Colonic mucosa (tissue), 4 donors: Measurements from ENCODE around the gene ALDH3A2. TPM values are rescaled to one million over a fixed set of nuclear protein-coding genes. Genes with fewer than 3 reads are reported as not detected.

ENCODE experiments used
- DNase-seq: peaks from one replicate; pipeline ENCODE4 v3.0.0-alpha.2; 2020
- H3K27ac ChIP-seq: fragments of 200-600 bp; one replicate; pipeline ENCODE4 v1.8.0; 2021
- H3K27me3 ChIP-seq: fragments of 200-600 bp; one replicate; pipeline ENCODE4 v1.8.0; 2021
- H3K36me3 ChIP-seq: fragments of 200-600 bp; one replicate; pipeline ENCODE4 v1.8.0; 2021
- H3K4me1 ChIP-seq: fragments of 200-600 bp; one replicate; pipeline ENCODE4 v1.8.0; 2021; ENCODE audit warnings: mild to moderate bottlenecking
- H3K4me3 ChIP-seq: fragments of 200-600 bp; one replicate; pipeline ENCODE4 v1.8.0; 2021
- H3K9ac ChIP-seq, 2 donors: one replicate each; pipeline ENCODE4 v1.7.0; 2013; ENCODE audit warnings: control low read depth in 2 of 2, low read depth in 2 of 2, low read length in 2 of 2
- H3K9me3 ChIP-seq: fragments of 200-600 bp; one replicate; pipeline ENCODE4 v1.8.0; 2021
- intact Hi-C: fragments of 100-400 bp; cut with DNase I; formaldehyde crosslinking; loops from one replicate; pipeline ENCODE4 v1.14.1; 2022
- total RNA-seq, 2 donors: library from RNA; stranded (reverse); fragmentation: NEBNext Ultra II Directional in 1 of 2; extraction: Animal tissue kit (Norgen Biotek cat#: 25700) in 1 of 2; gene quantifications; one replicate each; pipeline ENCODE4 v1.2.1, GENCODE V29; 2021
- TF ChIP-seq, protein P1 (sequence below): fragments of 200-600 bp; IDR thresholded peaks from one replicate; pipeline ENCODE4 v1.8.0; 2022; ENCODE audit warnings: antibody characterized with exemption, mild to moderate bottlenecking
- donor health status: healthy.
- donor health status: DM: no; HTN: no; CAD: no.
- donor health status: DM: no; HTN: no; CAD: no.

Gene ALDH3A2
- total RNA-seq, 2 donors from 2014 or later, result 115 to 144 TPM

DNA sequence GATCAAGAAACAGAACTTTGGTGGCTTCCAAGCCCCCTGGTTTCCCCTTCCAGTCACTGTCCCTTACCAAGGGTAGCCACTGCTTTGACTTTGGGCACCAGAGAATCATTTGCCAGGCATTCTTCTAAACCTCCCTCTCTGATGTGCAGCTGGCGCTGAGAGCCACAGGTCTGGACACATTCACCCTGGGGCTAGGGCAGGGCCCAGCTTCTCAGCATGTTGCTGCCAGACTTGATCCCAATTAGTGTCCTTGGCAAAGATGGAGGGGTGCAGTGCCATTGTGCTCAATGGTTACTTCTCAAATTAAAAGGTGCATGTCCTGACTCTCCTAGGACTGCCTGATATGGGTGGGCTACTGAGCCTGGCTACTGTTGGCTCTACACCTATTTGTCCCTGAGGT is 75.4 kb downstream of the ALDH3A2 start:
- no peak overlapping the region for H3K4me3 ChIP-seq
- H3K9ac ChIP-seq, result no peak overlapping the region
- H3K27me3 ChIP-seq, result no peaks in the 10 kb centered on the region
- H3K9me3 ChIP-seq, result no peaks in the 10 kb centered on the region
- no peak overlapping the region for H3K27ac ChIP-seq
- peaks cover 17% of the 10 kb centered on the region for H3K4me1 ChIP-seq
- no peaks in the 10 kb centered on the region for H3K36me3 ChIP-seq
- TF ChIP-seq, protein P1, sequence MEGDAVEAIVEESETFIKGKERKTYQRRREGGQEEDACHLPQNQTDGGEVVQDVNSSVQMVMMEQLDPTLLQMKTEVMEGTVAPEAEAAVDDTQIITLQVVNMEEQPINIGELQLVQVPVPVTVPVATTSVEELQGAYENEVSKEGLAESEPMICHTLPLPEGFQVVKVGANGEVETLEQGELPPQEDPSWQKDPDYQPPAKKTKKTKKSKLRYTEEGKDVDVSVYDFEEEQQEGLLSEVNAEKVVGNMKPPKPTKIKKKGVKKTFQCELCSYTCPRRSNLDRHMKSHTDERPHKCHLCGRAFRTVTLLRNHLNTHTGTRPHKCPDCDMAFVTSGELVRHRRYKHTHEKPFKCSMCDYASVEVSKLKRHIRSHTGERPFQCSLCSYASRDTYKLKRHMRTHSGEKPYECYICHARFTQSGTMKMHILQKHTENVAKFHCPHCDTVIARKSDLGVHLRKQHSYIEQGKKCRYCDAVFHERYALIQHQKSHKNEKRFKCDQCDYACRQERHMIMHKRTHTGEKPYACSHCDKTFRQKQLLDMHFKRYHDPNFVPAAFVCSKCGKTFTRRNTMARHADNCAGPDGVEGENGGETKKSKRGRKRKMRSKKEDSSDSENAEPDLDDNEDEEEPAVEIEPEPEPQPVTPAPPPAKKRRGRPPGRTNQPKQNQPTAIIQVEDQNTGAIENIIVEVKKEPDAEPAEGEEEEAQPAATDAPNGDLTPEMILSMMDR, result no peak
- DNase-seq, result no peak
- intact Hi-C loops, result no loop called here

DNA sequence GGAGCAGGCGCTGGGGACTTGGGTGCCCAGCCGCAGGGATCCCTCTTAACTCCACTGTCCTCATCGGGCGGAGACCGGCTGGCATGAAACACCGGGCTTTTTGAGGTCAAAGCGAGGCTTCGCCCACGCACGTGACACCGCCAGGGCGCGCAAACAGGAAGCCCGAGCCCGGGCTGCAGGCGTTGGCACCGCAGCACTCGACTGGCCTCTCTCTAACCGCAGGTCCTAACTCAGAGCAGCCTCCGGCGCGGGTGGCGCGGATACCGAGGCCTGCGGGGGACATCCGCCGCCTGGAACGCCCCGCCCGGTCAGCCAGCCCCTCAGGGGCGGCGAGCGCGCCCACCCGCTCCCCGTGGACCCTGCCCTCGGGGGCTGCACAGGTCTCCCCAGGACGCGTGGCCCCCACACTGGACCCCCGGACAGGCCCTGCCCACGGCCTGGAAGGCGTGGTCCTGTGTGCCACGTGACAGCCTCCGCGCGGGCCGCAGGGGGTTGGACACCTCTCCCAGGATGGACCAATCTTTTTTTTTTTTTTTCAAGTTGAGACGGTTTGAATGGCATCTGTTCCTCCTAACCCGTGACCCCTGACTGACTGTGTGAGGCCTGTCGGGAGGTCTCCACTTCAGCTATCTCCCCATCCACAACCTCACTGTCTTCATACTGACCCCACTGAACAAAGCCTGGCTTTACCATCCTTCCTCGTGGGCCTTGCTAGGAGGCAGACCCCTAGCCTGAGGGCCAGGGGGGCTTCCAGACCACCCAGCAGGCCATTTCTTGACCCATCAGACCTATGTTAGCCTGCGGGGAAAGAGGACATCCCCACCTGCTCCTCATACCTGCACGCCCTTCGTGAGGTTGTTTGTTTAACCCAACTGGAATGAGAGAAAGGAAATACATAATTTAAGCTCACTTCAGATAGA is 76.2 kb downstream of the ALDH3A2 start:
- TF ChIP-seq, protein P1, result no peak
- no peaks in the 10 kb centered on the region for H3K36me3 ChIP-seq
- H3K4me1 ChIP-seq, result peaks cover 17% of the 10 kb centered on the region
- H3K27ac ChIP-seq, result peak overlapping the region; percentile 28
- intact Hi-C loops, result no loop called here
- H3K27me3 ChIP-seq, result no peaks in the 10 kb centered on the region
- no peaks in the 10 kb centered on the region for H3K9me3 ChIP-seq
- peak overlapping the region; percentile 30 for H3K4me3 ChIP-seq
- H3K9ac ChIP-seq, result peak overlapping the region; percentile 7 to 52
- peak; percentile 76 for DNase-seq

DNA sequence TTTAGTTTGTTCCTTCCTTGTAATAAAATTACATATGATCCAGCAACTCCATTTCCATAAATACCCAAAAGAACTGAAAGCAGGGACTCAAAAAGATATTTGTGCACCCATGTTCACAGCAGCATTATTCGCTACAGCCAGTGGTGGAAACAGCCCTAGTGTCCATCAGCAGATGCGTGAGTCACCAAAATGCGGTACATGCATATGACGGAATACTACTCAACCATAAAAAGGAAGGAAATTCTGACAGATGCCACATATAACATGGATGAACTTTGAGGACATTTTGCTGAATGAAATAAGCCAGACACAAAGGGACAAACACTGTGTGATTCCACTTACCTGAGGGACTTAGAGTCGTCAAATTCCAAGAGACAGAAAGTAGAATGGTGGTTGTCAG is 76.9 kb downstream of the ALDH3A2 start:
- no peak for DNase-seq
- no peak overlapping the region for H3K9ac ChIP-seq
- no peak overlapping the region for H3K4me3 ChIP-seq
- TF ChIP-seq, protein P1, result no peak
- peak overlapping the region; percentile 28 for H3K27ac ChIP-seq
- H3K9me3 ChIP-seq, result no peaks in the 10 kb centered on the region
- H3K27me3 ChIP-seq, result no peaks in the 10 kb centered on the region
- intact Hi-C loops, result no loop called here
- no peaks in the 10 kb centered on the region for H3K36me3 ChIP-seq
- H3K4me1 ChIP-seq, result peaks cover 14% of the 10 kb centered on the region

DNA sequence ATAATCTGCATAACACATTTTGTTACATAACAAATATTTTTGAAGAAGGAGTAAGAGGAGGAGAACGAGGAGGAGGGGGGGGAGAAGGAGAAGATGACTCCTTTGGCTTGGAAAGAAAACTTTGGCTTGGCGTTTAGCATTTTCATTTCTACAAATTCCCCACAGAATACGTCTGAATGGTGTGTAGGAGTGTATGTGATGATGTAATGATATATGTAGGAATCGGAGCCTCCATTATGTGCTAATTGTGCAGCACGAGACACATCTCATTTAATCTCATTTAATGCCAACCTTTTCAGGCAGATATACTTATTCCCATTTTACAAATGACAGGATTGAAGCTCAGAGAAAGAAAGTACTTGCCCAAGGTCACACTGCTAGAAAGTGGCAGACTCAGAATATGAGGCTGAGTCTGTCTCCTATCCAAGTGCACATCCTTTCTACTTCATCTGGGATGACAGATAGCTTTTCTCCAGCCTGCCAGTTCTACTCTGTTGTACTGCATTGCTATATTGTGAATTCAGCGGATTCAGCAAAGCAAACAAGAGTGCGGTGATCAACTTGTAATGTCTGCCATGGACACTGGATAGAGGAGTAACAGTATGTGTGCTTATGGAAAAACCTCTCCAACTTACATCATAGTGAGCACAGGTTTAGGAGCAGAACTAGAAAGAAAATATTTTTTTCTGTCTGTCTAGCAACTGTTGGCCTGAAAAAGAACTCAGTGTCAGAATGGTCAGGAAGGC is 78.3 kb downstream of the ALDH3A2 start:
- no peak overlapping the region for H3K9ac ChIP-seq
- intact Hi-C loops, result no loop called here
- TF ChIP-seq, protein P1, result no peak
- no peaks in the 10 kb centered on the region for H3K27me3 ChIP-seq
- no peak overlapping the region for H3K4me3 ChIP-seq
- H3K27ac ChIP-seq, result peak overlapping the region; percentile 57
- no peaks in the 10 kb centered on the region for H3K36me3 ChIP-seq
- peaks cover 9% of the 10 kb centered on the region for H3K4me1 ChIP-seq
- no peak for DNase-seq
- H3K9me3 ChIP-seq, result no peaks in the 10 kb centered on the region

Other genes with a start within 250 kb of the ALDH3A2 start
- 1 to 10 TPM; 2.4 to 4.3 TPM for gene RNF112, start 237.5 kb upstream of the ALDH3A2 start, total RNA-seq
- gene SLC47A1, start 114.9 kb upstream of the ALDH3A2 start, total RNA-seq, result 1 to 10 TPM in 1 of 2 donors, under 1 TPM in 1; 0.37 to 1.0 TPM
- gene SLC47A2, start 67.8 kb downstream of the ALDH3A2 start, total RNA-seq, result under 1 TPM; 0.16 to 0.25 TPM
- 1 to 10 TPM; 3.7 to 6.6 TPM for gene ALDH3A1, start 99.5 kb downstream of the ALDH3A2 start, total RNA-seq
- 1 to 10 TPM; 3.5 to 7.0 TPM for gene ULK2, start 219.2 kb downstream of the ALDH3A2 start, total RNA-seq